Testis (tissue), 2 donors: ENCODE data around the gene RHOT1.

ENCODE experiments used
- POLR2A ChIP-seq: fragments of 450-650 bp; IDR thresholded peaks from one replicate; pipeline ENCODE4 v1.6.1; 2017; ENCODE audit warnings: antibody characterized with exemption, mild to moderate bottlenecking, moderate library complexity
- TF ChIP-seq, protein P1 (sequence below), 3 experiments: fragments of 450-650 bp in 2 of 3; fragments of 200-600 bp in 1 of 3; sonication (generic) in 1 of 3; IDR thresholded peaks; one replicate each; pipeline ENCODE4 v1.5.1; 2016 to 2019; ENCODE audit warnings: antibody characterized with exemption in 3 of 3, mild to moderate bottlenecking in 2 of 3, moderate library complexity in 1 of 3

- TF ChIP-seq, protein P1, sequence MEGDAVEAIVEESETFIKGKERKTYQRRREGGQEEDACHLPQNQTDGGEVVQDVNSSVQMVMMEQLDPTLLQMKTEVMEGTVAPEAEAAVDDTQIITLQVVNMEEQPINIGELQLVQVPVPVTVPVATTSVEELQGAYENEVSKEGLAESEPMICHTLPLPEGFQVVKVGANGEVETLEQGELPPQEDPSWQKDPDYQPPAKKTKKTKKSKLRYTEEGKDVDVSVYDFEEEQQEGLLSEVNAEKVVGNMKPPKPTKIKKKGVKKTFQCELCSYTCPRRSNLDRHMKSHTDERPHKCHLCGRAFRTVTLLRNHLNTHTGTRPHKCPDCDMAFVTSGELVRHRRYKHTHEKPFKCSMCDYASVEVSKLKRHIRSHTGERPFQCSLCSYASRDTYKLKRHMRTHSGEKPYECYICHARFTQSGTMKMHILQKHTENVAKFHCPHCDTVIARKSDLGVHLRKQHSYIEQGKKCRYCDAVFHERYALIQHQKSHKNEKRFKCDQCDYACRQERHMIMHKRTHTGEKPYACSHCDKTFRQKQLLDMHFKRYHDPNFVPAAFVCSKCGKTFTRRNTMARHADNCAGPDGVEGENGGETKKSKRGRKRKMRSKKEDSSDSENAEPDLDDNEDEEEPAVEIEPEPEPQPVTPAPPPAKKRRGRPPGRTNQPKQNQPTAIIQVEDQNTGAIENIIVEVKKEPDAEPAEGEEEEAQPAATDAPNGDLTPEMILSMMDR (IDR thresholded peaks at IDR 0.05): no peak
- TF ChIP-seq POLR2A: no peak
Measured at GRCh38 chr17:32240750-32241149, 98.4 kb downstream of the RHOT1 start.
